Measurements from ENCODE around the gene APPBP2.
"Not testable (repeated sequence)": the region's sequence is repeated elsewhere in the genome, so short reads cannot be mapped to it uniquely, and the experiment has no call there.

Gene APPBP2

DNA sequence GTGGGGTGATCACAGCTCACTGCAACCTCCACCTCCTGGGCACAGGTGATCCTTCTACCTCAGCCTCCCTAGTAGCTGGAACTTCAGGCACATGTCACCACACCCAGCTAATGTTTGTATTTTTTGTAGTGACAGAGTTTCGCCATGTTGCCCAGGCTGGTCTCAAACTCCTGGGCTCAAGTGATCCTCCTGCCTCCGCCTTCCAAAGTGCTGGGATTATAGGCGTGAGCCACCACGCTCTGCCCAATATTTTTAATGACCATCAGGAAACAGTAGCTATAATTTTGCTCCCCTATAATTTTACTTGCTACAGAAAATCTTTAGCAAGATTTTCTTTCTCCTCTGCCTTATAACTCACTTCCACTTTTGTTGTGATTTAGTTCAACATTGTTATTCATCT, 29.7 kb upstream of the APPBP2 start:
- no peak overlapping the region for H3K27ac ChIP-seq (ENCODE audit: insufficient read depth, low read depth, low read length, poor library complexity, severe bottlenecking)
- H3K4me3 ChIP-seq (ENCODE audit: insufficient read depth, low read depth, low read length): no peak overlapping the region
- no peaks in the 10 kb centered on the region for H3K27me3 ChIP-seq (ENCODE audit: control insufficient read depth, insufficient read depth, low read length, poor library complexity, severe bottlenecking)
- WGBS, 2 experiments: 90 to 92% methylated on average over 4 of the region's 4 CpGs
- H3K36me3 ChIP-seq (ENCODE audit: control insufficient read depth, insufficient read depth, low read length): no peaks in the 10 kb centered on the region
- no peaks in the 10 kb centered on the region for H3K4me1 ChIP-seq (ENCODE audit: control insufficient read depth, insufficient read depth, low read length)
- H3K9me3 ChIP-seq (ENCODE audit: control insufficient read depth, low read length): peaks cover 2% of the 10 kb centered on the region

DNA sequence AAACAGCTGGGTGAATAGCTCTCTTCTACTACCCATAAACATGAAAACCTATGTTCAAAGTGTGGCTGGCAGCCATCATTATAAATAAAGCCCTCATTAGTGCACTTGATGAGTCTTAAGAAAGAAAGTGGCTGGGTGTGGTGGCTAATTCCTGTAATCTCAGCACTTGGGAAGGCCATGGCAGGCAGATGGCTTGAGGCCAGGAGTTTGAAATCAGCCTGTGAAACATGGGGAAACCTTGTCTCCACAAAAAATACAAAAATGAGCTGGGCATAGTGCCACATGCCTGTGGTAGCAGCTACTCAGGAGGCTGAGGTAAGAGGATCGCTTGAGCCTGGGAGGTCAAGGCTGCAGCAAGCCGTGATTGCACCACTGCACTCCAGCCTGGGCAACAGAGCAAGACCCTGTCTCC, 28.3 kb upstream of the APPBP2 start:
- Histone ChIP-seq H3K4me1 (ENCODE audit: control insufficient read depth, insufficient read depth, low read length) (no peaks in the 10 kb centered on the region), H3K4me3 (ENCODE audit: insufficient read depth, low read depth, low read length) (no peak overlapping the region), H3K27me3 (ENCODE audit: control insufficient read depth, insufficient read depth, low read length, poor library complexity, severe bottlenecking) (no peaks in the 10 kb centered on the region), H3K9me3 (ENCODE audit: control insufficient read depth, low read length) (peaks cover 2% of the 10 kb centered on the region), H3K36me3 (ENCODE audit: control insufficient read depth, insufficient read depth, low read length) (no peaks in the 10 kb centered on the region), H3K27ac (ENCODE audit: insufficient read depth, low read depth, low read length, poor library complexity, severe bottlenecking) (no peak overlapping the region)
- 94 to 95% methylated on average over 2 of the region's 2 CpGs for WGBS, 2 experiments

DNA sequence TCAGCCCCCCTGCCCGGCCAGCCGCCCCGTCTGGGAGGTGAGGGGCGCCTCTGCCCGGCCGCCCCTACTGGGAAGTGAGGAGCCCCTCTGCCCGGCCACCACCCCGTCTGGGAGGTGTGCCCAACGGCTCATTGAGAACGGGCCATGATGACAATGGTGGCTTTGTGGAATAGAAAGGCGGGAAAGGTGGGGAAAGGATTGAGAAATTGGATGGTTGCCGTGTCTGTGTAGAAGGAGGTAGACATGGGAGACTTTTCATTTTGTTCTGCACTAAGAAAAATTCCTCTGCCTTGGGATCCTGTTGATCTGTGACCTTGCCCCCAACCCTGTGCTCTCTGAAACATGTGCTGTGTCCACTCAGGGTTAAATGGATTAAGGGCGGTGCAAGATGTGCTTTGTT, 26.2 kb upstream of the APPBP2 start:
- 95 to 97% methylated on average over 12 of the region's 13 CpGs for WGBS, 2 experiments
- not testable (repeated sequence) for H3K4me3 ChIP-seq (ENCODE audit: insufficient read depth, low read depth, low read length); H3K9me3 ChIP-seq (ENCODE audit: control insufficient read depth, low read length); H3K27ac ChIP-seq (ENCODE audit: insufficient read depth, low read depth, low read length, poor library complexity, severe bottlenecking); H3K4me1 ChIP-seq (ENCODE audit: control insufficient read depth, insufficient read depth, low read length); H3K27me3 ChIP-seq (ENCODE audit: control insufficient read depth, insufficient read depth, low read length, poor library complexity, severe bottlenecking); H3K36me3 ChIP-seq (ENCODE audit: control insufficient read depth, insufficient read depth, low read length)

DNA sequence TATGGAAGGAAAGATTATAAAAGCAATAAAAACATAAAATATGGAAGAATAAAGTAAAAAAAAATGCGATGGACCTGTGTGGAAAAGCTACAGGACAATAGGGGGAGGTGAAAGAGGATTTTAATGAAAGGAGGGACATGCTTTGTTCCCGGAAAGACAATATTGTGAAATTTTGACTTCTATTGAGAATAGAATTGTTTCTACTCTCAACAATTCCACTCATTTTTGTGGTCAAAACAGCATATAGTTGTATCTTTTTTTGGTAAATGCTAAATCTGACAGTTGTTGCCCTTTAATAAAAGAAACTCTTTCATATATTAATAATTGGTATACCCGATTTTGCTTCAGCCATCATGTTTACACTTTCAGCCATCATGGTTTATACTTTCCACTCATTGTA, 22.9 kb upstream of the APPBP2 start:
- Histone ChIP-seq H3K27me3 (ENCODE audit: control insufficient read depth, insufficient read depth, low read length, poor library complexity, severe bottlenecking) (no peaks in the 10 kb centered on the region), H3K9me3 (ENCODE audit: control insufficient read depth, low read length) (no peaks in the 10 kb centered on the region), H3K4me3 (ENCODE audit: insufficient read depth, low read depth, low read length) (no peak overlapping the region), H3K4me1 (ENCODE audit: control insufficient read depth, insufficient read depth, low read length) (no peaks in the 10 kb centered on the region), H3K27ac (ENCODE audit: insufficient read depth, low read depth, low read length, poor library complexity, severe bottlenecking) (no peak overlapping the region), H3K36me3 (ENCODE audit: control insufficient read depth, insufficient read depth, low read length) (no peaks in the 10 kb centered on the region)
- WGBS, 2 experiments: 76 to 91% methylated on average over 2 of the region's 3 CpGs

DNA sequence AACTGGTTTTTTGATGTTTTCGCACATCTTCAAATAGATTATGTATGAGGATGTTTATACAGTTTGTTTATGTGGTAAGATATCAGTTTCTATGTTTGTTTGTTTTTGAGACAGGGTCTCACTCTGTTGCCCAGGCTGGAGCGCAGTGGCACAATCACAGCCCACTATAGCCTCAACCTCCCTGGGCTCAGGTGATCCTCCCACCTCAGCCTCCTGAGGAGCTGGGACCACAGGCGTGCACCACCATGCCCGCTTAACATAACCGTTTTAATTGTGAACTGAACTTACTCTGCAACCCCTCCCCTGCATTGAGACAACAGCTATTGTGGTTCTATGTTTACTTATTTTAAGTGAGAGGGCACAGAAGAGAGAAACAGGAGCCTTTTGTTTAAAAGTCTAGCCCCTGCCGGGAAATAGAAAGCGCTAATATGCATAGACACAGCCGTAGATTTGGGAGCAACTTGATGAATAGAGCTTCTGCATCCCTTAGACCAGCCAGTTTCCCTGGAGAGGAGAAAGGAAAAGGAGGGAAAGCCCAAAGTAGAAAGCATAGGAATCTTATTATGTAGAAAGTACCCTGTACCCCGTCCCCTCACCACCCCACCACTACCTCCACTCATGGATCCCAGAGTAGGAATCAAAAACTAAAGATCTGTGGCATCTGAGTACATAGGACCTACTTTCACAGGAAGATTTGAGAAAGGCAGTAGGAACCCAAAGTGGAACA, 19.6 kb upstream of the APPBP2 start:
- no peaks in the 10 kb centered on the region for H3K36me3 ChIP-seq (ENCODE audit: control insufficient read depth, insufficient read depth, low read length)
- WGBS, 2 experiments: 83 to 84% methylated on average over 9 of the region's 9 CpGs

DNA sequence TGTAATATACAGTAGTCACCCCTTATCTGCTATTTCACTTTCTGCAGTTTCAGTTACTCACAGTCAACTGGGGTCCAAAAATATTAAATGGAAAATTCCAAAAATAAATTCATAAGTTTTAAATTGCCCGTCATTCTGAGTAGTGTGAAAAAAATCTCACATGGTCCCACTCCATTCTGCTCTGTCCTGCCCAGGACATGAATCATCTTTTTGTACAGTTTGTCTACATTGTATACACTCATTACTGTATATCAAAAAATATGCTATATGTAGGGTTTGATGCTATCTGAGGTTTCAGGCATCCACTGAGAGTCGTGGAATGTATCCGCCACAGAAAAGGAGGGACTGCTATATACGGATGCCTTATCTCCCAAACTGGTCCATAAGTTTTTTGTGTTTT, 16.0 kb upstream of the APPBP2 start:
- H3K27ac ChIP-seq (ENCODE audit: insufficient read depth, low read depth, low read length, poor library complexity, severe bottlenecking): no peak overlapping the region
- H3K27me3 ChIP-seq (ENCODE audit: control insufficient read depth, insufficient read depth, low read length, poor library complexity, severe bottlenecking): no peaks in the 10 kb centered on the region
- 90 to 95% methylated on average over 4 of the region's 4 CpGs for WGBS, 2 experiments
- no peaks in the 10 kb centered on the region for H3K9me3 ChIP-seq (ENCODE audit: control insufficient read depth, low read length)
- no peak overlapping the region for H3K4me3 ChIP-seq (ENCODE audit: insufficient read depth, low read depth, low read length)
- no peaks in the 10 kb centered on the region for H3K36me3 ChIP-seq (ENCODE audit: control insufficient read depth, insufficient read depth, low read length)
- no peaks in the 10 kb centered on the region for H3K4me1 ChIP-seq (ENCODE audit: control insufficient read depth, insufficient read depth, low read length)

More for the DNA sequence above, 19.6 kb upstream of the APPBP2 start:
- H3K4me1 ChIP-seq (ENCODE audit: control insufficient read depth, insufficient read depth, low read length): no peaks in the 10 kb centered on the region
- H3K27ac ChIP-seq (ENCODE audit: insufficient read depth, low read depth, low read length, poor library complexity, severe bottlenecking): no peak overlapping the region
- H3K27me3 ChIP-seq (ENCODE audit: control insufficient read depth, insufficient read depth, low read length, poor library complexity, severe bottlenecking): no peaks in the 10 kb centered on the region
- H3K9me3 ChIP-seq (ENCODE audit: control insufficient read depth, low read length): no peaks in the 10 kb centered on the region
- H3K4me3 ChIP-seq (ENCODE audit: insufficient read depth, low read depth, low read length): no peak overlapping the region

DNA sequence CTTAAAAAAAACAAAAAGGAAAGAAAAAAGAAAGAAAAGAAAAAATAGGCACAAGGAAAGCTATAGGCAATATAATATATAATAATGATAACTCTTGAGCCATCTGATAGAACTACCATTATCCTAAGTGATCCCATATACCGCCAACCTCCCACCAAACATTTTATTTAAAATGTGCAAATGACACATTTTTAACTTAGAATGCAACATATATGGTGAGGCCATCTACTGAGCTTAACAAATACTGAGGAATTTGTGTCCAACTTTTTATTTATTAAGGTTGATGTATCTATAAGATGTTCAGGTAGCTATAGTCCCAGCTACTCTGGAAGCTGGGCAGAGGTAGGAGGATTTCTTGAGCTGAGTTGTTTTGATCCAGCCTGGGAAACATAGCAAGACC, 14.4 kb upstream of the APPBP2 start:
- Histone ChIP-seq H3K27ac (ENCODE audit: insufficient read depth, low read depth, low read length, poor library complexity, severe bottlenecking) (no peak overlapping the region), H3K27me3 (ENCODE audit: control insufficient read depth, insufficient read depth, low read length, poor library complexity, severe bottlenecking) (no peaks in the 10 kb centered on the region), H3K4me1 (ENCODE audit: control insufficient read depth, insufficient read depth, low read length) (no peaks in the 10 kb centered on the region), H3K36me3 (ENCODE audit: control insufficient read depth, insufficient read depth, low read length) (no peaks in the 10 kb centered on the region), H3K9me3 (ENCODE audit: control insufficient read depth, low read length) (no peaks in the 10 kb centered on the region), H3K4me3 (ENCODE audit: insufficient read depth, low read depth, low read length) (no peak overlapping the region)
- 100% methylated on average over 1 of the region's 1 CpG; no CpG with 5 or more reads in 1 of the 2 experiments for WGBS, 2 experiments

DNA sequence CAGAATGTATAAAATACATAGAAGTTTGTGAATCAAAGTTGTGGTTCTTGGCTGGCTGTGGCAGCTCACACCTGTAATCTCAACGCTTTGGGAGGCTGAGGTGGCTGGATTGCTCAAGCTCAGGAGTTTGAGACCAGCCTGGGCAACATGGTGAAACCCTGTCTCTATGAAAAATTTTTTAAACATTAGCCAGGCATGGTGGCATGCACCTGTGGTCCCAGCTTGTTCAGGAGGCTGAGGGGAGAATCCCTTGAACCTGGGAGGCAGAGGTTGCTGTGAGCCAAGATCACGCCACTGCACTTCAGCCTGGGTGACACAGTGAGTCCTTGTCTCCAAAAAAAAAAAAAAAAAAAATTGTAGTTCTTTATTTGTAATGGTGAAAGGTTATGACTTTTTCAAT, 13.8 kb upstream of the APPBP2 start:
- no peaks in the 10 kb centered on the region for H3K9me3 ChIP-seq (ENCODE audit: control insufficient read depth, low read length)
- H3K36me3 ChIP-seq (ENCODE audit: control insufficient read depth, insufficient read depth, low read length): no peaks in the 10 kb centered on the region
- no peaks in the 10 kb centered on the region for H3K4me1 ChIP-seq (ENCODE audit: control insufficient read depth, insufficient read depth, low read length)
- 91% methylated on average over 2 of the region's 2 CpGs for WGBS, 2 experiments
- no peak overlapping the region for H3K27ac ChIP-seq (ENCODE audit: insufficient read depth, low read depth, low read length, poor library complexity, severe bottlenecking)
- no peaks in the 10 kb centered on the region for H3K27me3 ChIP-seq (ENCODE audit: control insufficient read depth, insufficient read depth, low read length, poor library complexity, severe bottlenecking)
- H3K4me3 ChIP-seq (ENCODE audit: insufficient read depth, low read depth, low read length): no peak overlapping the region

DNA sequence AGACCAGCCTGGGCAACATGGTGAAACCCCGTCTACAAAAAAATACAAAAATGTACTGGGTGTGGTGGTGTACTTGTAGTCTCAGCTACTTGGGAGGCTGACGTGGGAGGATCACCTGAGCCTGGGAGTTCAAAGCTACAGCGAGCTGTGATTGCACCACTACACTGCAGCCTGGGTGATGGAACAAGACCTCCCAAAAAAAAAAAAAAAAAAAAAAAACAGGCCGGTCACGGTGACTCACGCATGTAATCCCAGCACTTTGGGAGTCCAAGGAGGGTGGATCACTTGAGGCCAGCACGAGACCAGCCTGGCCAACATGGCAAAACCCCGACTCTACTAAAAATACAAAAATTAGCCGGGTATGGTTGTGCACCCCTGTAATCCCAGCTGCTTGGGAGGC, 12.7 kb upstream of the APPBP2 start:
- no peaks in the 10 kb centered on the region for H3K4me1 ChIP-seq (ENCODE audit: control insufficient read depth, insufficient read depth, low read length)
- H3K9me3 ChIP-seq (ENCODE audit: control insufficient read depth, low read length): no peaks in the 10 kb centered on the region
- H3K4me3 ChIP-seq (ENCODE audit: insufficient read depth, low read depth, low read length): no peak overlapping the region
- no peak overlapping the region for H3K27ac ChIP-seq (ENCODE audit: insufficient read depth, low read depth, low read length, poor library complexity, severe bottlenecking)
- no peaks in the 10 kb centered on the region for H3K36me3 ChIP-seq (ENCODE audit: control insufficient read depth, insufficient read depth, low read length)
- H3K27me3 ChIP-seq (ENCODE audit: control insufficient read depth, insufficient read depth, low read length, poor library complexity, severe bottlenecking): no peaks in the 10 kb centered on the region
- 89 to 92% methylated on average over 9 of the region's 9 CpGs for WGBS, 2 experiments

DNA sequence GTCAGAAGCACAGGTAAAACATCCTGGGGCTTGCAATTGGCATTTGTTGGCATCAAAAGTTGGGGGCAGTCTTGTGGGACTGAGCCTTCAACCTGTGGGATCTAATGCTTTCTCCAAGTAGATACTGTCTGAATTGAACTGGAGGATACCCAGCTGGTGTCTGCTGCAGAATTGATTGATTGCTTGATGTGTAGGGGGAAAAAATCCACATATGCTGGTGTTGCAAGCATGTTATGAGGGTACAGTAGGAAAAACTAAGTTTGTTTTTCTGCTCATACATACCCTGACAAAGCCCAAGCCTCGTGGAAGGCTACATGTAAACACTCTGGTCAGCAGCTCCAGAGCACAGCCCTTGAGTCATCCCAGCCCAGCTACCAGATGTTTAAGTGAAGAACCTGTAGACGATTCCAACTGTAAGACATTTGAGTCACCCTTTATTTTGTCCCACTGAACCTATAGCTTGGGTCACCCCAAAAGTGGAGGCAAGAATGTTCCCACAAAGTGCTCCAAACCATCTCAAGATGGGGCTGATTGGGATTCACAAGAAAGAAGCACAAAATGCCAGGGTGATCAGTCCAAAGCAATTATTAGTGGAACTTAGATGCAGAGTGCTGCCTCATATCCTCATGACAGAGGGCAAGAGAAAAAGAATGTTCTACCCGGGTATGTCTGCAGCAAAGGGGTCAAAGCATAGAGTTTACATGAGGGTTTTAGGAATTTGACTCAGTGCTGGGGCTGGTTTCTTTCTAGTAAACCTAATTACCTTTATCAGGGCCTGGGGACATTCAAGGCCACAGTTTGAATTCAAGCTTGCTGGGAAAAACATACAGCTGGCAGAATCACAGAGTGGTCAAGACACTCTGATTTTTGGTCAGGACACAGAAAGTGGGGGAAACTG, 9.6 kb upstream of the APPBP2 start:
- no peak overlapping the region for H3K4me3 ChIP-seq (ENCODE audit: insufficient read depth, low read depth, low read length)
- no peaks in the 10 kb centered on the region for H3K9me3 ChIP-seq (ENCODE audit: control insufficient read depth, low read length)
- no peaks in the 10 kb centered on the region for H3K4me1 ChIP-seq (ENCODE audit: control insufficient read depth, insufficient read depth, low read length)
- no peaks in the 10 kb centered on the region for H3K36me3 ChIP-seq (ENCODE audit: control insufficient read depth, insufficient read depth, low read length)
- H3K27ac ChIP-seq (ENCODE audit: insufficient read depth, low read depth, low read length, poor library complexity, severe bottlenecking): no peak overlapping the region
- H3K27me3 ChIP-seq (ENCODE audit: control insufficient read depth, insufficient read depth, low read length, poor library complexity, severe bottlenecking): no peaks in the 10 kb centered on the region
- WGBS, 2 experiments: 89 to 93% methylated on average over 3 of the region's 3 CpGs
